Measurements from ENCODE around the gene FAXC.

- TF ChIP-seq CTCF (IDR thresholded peaks at IDR 0.05; ENCODE audit: low read depth, low read length) (no peak), EZH2phosphoT487 (IDR thresholded peaks at IDR 0.05; ENCODE audit: low read depth) (no peak)
These were observed 39.9 kb downstream of the FAXC start for GRCh38 chr6:99309557-99309956.

Data from OCI-LY3 (cell line).